LNCAP (cell line): Measurements from ENCODE around the gene PBRM1.

Experiments
- TF ChIP-seq, protein P1 (sequence below): fragments of 450-650 bp; IDR thresholded peaks from 2 replicates; pipeline ENCODE4 v1.5.1; 2017; ENCODE audit warnings: mild to moderate bottlenecking

PBRM1 gene

GRCh38 chr3:52671676-52672075 lies 14.0 kb downstream of the PBRM1 start:
- TF ChIP-seq, protein P1, sequence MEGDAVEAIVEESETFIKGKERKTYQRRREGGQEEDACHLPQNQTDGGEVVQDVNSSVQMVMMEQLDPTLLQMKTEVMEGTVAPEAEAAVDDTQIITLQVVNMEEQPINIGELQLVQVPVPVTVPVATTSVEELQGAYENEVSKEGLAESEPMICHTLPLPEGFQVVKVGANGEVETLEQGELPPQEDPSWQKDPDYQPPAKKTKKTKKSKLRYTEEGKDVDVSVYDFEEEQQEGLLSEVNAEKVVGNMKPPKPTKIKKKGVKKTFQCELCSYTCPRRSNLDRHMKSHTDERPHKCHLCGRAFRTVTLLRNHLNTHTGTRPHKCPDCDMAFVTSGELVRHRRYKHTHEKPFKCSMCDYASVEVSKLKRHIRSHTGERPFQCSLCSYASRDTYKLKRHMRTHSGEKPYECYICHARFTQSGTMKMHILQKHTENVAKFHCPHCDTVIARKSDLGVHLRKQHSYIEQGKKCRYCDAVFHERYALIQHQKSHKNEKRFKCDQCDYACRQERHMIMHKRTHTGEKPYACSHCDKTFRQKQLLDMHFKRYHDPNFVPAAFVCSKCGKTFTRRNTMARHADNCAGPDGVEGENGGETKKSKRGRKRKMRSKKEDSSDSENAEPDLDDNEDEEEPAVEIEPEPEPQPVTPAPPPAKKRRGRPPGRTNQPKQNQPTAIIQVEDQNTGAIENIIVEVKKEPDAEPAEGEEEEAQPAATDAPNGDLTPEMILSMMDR = no peak

DNA sequence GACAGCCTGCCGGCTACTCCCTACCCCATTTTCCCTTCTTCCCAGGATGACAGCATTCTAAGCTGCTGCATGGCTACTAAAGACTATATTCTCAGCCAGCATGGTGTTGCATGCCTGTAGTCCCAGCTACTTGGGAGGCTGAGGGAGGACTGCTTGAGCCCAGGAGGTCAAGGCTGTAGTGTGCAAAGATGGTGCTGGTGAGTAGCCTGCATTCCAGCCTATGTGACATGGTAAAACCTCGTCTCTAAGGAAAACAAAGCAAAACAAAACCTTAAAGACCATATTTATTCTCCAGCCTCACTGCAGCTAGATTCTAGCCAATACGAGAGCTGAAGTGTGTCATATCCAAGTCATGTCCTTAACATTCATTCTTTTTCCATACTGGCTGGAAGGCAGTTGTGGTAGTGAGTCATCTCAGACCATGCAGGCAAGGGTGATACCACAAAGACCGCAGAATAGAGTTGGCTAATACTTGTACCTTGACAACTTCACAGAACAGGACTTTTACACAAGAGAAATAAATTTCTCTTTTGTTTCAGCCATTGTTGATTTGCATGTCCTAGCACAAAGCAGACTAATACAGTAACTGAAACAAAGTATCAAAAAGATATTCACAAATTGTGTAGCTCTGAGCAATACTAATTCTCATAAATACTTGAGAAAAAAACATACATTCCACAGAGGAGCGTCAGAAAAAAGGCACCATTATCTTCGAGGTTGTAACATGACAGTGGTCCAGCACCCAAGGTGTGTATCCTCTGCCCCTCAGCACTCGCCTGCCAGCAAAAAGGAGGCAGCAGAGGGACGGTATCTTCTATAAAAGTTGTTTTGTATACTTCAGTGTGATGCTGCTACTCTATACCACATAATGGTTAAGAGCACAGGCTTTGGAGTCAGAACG lies 14.8 kb downstream of the PBRM1 start:
- TF ChIP-seq, protein P1 = no peak

GRCh38 chr3:52663098-52663497 lies 22.6 kb downstream of the PBRM1 start:
- TF ChIP-seq, protein P1 = no peak

DNA sequence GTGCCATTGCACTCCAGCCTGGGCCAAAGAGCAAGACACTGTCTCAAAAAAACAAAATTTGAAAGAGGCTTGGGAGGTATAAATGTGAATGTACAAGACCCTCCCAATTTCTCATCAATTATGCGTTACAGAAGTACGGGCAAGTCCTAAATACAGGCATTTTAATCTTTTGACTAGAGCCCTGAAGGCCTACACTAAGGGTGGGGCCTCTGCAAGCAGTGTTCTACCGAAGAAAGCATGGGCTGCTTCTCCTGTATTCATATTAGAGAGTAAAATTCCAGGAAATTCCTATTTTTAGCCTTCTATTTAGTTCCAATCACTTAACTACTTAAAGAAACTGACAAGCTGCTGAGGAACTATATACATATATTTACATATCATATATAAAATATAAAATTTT lies 25.7 kb downstream of the PBRM1 start:
- TF ChIP-seq, protein P1 = no peak

DNA sequence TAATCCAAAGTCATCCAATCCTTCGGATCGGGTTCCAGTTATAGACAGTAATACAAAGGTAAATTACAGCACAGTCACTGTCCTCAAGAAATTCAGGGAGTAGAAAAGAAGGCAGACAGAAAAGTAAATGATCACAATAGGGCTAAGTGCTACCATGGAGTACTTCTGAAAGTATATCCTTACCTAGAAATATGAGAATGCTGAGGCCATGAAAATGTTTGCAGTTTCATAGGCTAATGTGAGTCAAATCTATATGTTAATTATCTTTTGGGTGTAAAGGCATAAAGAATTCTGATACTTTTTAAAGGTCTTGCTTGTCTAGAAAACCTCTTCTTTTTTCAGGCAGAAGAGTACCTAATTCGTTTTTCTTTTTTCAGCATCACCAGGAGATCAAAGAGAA lies 29.8 kb downstream of the PBRM1 start:
- TF ChIP-seq, protein P1 = no peak

DNA sequence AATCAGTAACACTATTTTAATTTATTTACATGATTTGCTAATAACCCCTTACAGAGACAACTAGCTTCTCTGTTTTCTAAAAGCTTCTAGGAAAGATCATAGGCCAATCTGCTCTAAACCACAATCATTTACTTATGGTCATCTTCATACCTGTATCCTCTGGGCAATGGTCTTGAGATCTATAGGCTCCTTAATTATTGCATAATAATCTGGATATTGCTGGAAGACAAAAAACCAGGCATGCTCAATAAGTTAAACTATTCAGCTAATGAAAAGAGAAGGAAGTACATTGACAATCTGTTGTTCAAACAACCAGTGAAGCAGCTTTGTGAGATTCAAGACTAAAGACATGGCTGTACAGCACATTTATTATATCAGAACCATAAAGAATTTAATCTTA lies 34.1 kb downstream of the PBRM1 start:
- TF ChIP-seq, protein P1 = no peak

- TF ChIP-seq, protein P1 = no peak
Observed at GRCh38 chr3:52650439-52650838, 35.3 kb downstream of the PBRM1 start.
